Ramos (cell line): ENCODE data around the gene SH3PXD2B.

ENCODE experiments used
- in situ Hi-C: fragments of 300-500 bp; cut with MboI; formaldehyde crosslinking; loops from one replicate; pipeline ENCODE4 v1.14.3; 2022; ENCODE audit warnings: low sequenced_read_pairs; ENCODE audit not compliant: unreplicated experiment

Gene SH3PXD2B

GRCh38 chr5:172458976-172459782 lies 4.9 kb upstream of the SH3PXD2B start:
- in situ Hi-C loops = no loop called here

- in situ Hi-C loops = no loop called here
Observed at GRCh38 chr5:172456076-172456722, 1.9 kb upstream of the SH3PXD2B start.

GRCh38 chr5:172455511-172456061 lies 1.3 kb upstream of the SH3PXD2B start:
- in situ Hi-C loops = no loop called here

GRCh38 chr5:172455087-172455381 lies 709 bp upstream of the SH3PXD2B start:
- in situ Hi-C loops = no loop called here

GRCh38 chr5:172453986-172454357 lies 353 bp downstream of the SH3PXD2B start:
- in situ Hi-C loops = no loop called here

- in situ Hi-C loops = no loop called here
Observed at GRCh38 chr5:172453206-172453985, 929 bp downstream of the SH3PXD2B start.

GRCh38 chr5:172452398-172453205 lies 1.7 kb downstream of the SH3PXD2B start:
- in situ Hi-C loops = no loop called here

- in situ Hi-C loops = no loop called here
Observed at GRCh38 chr5:172451771-172452197, 2.5 kb downstream of the SH3PXD2B start.

- in situ Hi-C loops = no loop called here
Observed at GRCh38 chr5:172450861-172451695, 3.2 kb downstream of the SH3PXD2B start.

- in situ Hi-C loops = no loop called here
Observed at GRCh38 chr5:172450453-172450852, 3.9 kb downstream of the SH3PXD2B start.

- in situ Hi-C loops = no loop called here
Observed at GRCh38 chr5:172448999-172449398, 5.3 kb downstream of the SH3PXD2B start.

GRCh38 chr5:172447646-172448365 lies 6.5 kb downstream of the SH3PXD2B start:
- in situ Hi-C loops = no loop called here

- in situ Hi-C loops = no loop called here
Observed at GRCh38 chr5:172446336-172447051, 7.8 kb downstream of the SH3PXD2B start.

GRCh38 chr5:172445866-172446265 lies 8.5 kb downstream of the SH3PXD2B start:
- in situ Hi-C loops = no loop called here

GRCh38 chr5:172444626-172445365 lies 9.5 kb downstream of the SH3PXD2B start:
- in situ Hi-C loops = no loop called here

GRCh38 chr5:172444110-172444510 lies 10.2 kb downstream of the SH3PXD2B start:
- in situ Hi-C loops = no loop called here

GRCh38 chr5:172443441-172444109 lies 10.8 kb downstream of the SH3PXD2B start:
- in situ Hi-C loops = no loop called here
